Measurements from ENCODE around the gene PLAAT5. TPM values are rescaled to one million over a fixed set of nuclear protein-coding genes. Genes with fewer than 3 reads are reported as not detected.
A peak's percentile ranks its signal among the peaks of the same experiment; 100 is the strongest.

PLAAT5 gene
- total RNA-seq, 2 donors from 2014 or later = 14.0 to 18.1 TPM

DNA sequence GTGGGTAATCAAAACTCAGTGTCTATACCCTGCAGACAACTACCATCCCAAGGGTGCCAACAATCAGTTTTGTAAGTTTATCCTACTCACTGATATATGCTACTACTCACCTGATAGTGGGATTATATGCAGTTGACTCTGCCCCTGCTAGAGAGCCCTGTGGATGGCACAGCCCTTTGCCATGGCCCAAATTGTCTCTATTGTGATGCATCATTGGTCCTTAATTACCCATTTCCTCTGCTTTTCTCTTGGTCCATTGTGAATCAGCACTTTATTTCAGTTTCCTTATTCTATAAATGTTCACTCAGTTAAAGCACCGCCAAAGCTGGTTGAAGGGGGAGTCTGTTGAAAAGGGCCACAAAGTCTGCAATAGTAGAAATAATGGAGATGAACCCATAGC is 42.3 kb downstream of the PLAAT5 start:
- Histone ChIP-seq H3K36me3 (ENCODE audit: control insufficient read depth, insufficient read depth, low read length) (no peaks in the 10 kb centered on the region), H3K4me3 (ENCODE audit: low read length) (no peak overlapping the region), H3K9ac (ENCODE audit: extremely low read depth, low read length, poor library complexity, severe bottlenecking) (no peak overlapping the region), H3K4me1 (ENCODE audit: control insufficient read depth, insufficient read depth, low read length) (no peaks in the 10 kb centered on the region), H3K27ac (ENCODE audit: low read depth, low read length) (no peak overlapping the region), H3K27me3 (ENCODE audit: control insufficient read depth, insufficient read depth, low read length, poor library complexity, severe bottlenecking) (no peaks in the 10 kb centered on the region), H3K9me3 (ENCODE audit: control insufficient read depth, low read length) (peaks cover 10% of the 10 kb centered on the region)
- TF ChIP-seq, protein P1, sequence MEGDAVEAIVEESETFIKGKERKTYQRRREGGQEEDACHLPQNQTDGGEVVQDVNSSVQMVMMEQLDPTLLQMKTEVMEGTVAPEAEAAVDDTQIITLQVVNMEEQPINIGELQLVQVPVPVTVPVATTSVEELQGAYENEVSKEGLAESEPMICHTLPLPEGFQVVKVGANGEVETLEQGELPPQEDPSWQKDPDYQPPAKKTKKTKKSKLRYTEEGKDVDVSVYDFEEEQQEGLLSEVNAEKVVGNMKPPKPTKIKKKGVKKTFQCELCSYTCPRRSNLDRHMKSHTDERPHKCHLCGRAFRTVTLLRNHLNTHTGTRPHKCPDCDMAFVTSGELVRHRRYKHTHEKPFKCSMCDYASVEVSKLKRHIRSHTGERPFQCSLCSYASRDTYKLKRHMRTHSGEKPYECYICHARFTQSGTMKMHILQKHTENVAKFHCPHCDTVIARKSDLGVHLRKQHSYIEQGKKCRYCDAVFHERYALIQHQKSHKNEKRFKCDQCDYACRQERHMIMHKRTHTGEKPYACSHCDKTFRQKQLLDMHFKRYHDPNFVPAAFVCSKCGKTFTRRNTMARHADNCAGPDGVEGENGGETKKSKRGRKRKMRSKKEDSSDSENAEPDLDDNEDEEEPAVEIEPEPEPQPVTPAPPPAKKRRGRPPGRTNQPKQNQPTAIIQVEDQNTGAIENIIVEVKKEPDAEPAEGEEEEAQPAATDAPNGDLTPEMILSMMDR (conservative IDR thresholded peaks at IDR 0.05) = no peak
- no peak for DNase-seq
- H3K27ac Mint-ChIP-seq = peak overlapping the region; percentile 56
- peaks cover 33% of the 10 kb centered on the region for H3K9me3 Mint-ChIP-seq
- H3K27me3 Mint-ChIP-seq (ENCODE audit: insufficient read depth) = no peaks in the 10 kb centered on the region
- peaks cover 23% of the 10 kb centered on the region for H3K4me1 Mint-ChIP-seq
- H3K4me3 Mint-ChIP-seq = no peak overlapping the region
- H3K36me3 Mint-ChIP-seq (ENCODE audit: low read depth) = peaks cover 20% of the 10 kb centered on the region
- whole genome bisulfite sequencing, 2 experiments (ENCODE audit: insufficient coverage in 1 of 2, insufficient read length in 1 of 2) = 58% methylated on average over 1 of the region's 1 CpG; no CpG with 5 or more reads in 1 of the 2 experiments

DNA sequence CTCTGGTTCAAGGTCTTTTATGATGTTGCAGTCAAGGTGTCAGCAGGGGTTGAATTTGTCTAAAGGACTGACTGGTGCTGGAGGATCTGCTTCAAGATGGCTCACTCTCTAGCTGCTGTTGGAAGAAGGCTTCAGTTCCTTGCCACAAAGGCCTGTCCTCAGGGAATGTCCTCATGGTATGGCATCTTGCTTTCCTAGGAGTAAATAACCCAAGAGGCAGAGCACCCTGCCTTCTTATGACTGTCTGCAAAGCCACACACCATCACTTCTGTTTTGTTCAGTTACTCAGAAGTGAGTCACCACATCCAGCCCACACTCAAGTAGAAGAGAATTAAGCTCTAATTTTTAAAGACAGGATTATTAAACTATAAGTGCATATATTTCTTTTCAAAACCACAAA is 45.2 kb downstream of the PLAAT5 start:
- H3K27ac ChIP-seq (ENCODE audit: low read depth, low read length) = no peak overlapping the region

DNA sequence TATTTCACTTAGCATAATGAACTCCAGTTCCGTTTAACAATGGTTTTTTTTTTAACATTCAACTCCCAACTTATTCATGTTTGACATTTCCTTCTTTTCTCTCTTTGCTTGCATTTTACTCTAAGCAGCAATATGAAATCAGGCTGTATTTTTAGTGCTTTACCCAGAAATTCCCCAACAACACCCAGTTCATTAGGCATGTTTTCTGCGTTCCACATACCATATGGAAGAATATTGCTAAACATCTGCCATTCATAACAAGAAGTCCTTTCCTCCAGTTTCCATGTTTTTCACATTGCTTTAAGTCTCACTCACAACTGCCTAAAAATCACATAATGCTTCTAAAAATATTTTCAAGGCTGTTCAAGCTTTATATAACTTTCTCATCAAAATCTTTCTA is 45.8 kb downstream of the PLAAT5 start:
- H3K4me3 Mint-ChIP-seq = no peak overlapping the region
- TF ChIP-seq, protein P1 (conservative IDR thresholded peaks at IDR 0.05) = no peak

More for the DNA sequence above, 45.2 kb downstream of the PLAAT5 start:
- Histone ChIP-seq H3K27me3 (ENCODE audit: control insufficient read depth, insufficient read depth, low read length, poor library complexity, severe bottlenecking) (no peaks in the 10 kb centered on the region), H3K9ac (ENCODE audit: extremely low read depth, low read length, poor library complexity, severe bottlenecking) (no peak overlapping the region), H3K4me1 (ENCODE audit: control insufficient read depth, insufficient read depth, low read length) (no peaks in the 10 kb centered on the region), H3K4me3 (ENCODE audit: low read length) (no peak overlapping the region), H3K36me3 (ENCODE audit: control insufficient read depth, insufficient read depth, low read length) (no peaks in the 10 kb centered on the region), H3K9me3 (ENCODE audit: control insufficient read depth, low read length) (no peaks in the 10 kb centered on the region)
- H3K27me3 Mint-ChIP-seq (ENCODE audit: insufficient read depth) = no peaks in the 10 kb centered on the region
- no peak overlapping the region for H3K4me3 Mint-ChIP-seq
- DNase-seq = no peak
- TF ChIP-seq, protein P1 (conservative IDR thresholded peaks at IDR 0.05) = no peak
- peaks cover 4% of the 10 kb centered on the region for H3K36me3 Mint-ChIP-seq (ENCODE audit: low read depth)
- peaks cover 19% of the 10 kb centered on the region for H3K9me3 Mint-ChIP-seq
- peaks cover 14% of the 10 kb centered on the region for H3K4me1 Mint-ChIP-seq
- H3K27ac Mint-ChIP-seq = no peak overlapping the region

More for the DNA sequence above, 45.8 kb downstream of the PLAAT5 start:
- H3K9ac ChIP-seq (ENCODE audit: extremely low read depth, low read length, poor library complexity, severe bottlenecking) = no peak overlapping the region
- H3K9me3 Mint-ChIP-seq = peaks cover 14% of the 10 kb centered on the region
- H3K4me1 ChIP-seq (ENCODE audit: control insufficient read depth, insufficient read depth, low read length) = no peaks in the 10 kb centered on the region
- DNase-seq = no peak
- H3K27me3 Mint-ChIP-seq (ENCODE audit: insufficient read depth) = no peaks in the 10 kb centered on the region
- WGBS, 2 experiments (ENCODE audit: insufficient coverage in 1 of 2, insufficient read length in 1 of 2) = 87 to 92% methylated on average over 2 of the region's 2 CpGs
- H3K27ac ChIP-seq (ENCODE audit: low read depth, low read length) = no peak overlapping the region
- no peaks in the 10 kb centered on the region for H3K27me3 ChIP-seq (ENCODE audit: control insufficient read depth, insufficient read depth, low read length, poor library complexity, severe bottlenecking)
- H3K4me3 ChIP-seq (ENCODE audit: low read length) = no peak overlapping the region
- no peaks in the 10 kb centered on the region for H3K36me3 ChIP-seq (ENCODE audit: control insufficient read depth, insufficient read depth, low read length)
- peaks cover 14% of the 10 kb centered on the region for H3K4me1 Mint-ChIP-seq
- no peak overlapping the region for H3K27ac Mint-ChIP-seq
- no peaks in the 10 kb centered on the region for H3K9me3 ChIP-seq (ENCODE audit: control insufficient read depth, low read length)
- no peaks in the 10 kb centered on the region for H3K36me3 Mint-ChIP-seq (ENCODE audit: low read depth)
